Measurements from ENCODE around the gene MOG. TPM values are rescaled to one million over a fixed set of nuclear protein-coding genes. Genes with fewer than 3 reads are reported as not detected.

The MOG gene
- total RNA-seq, 2 experiments from 2014 or later = not detected

DNA sequence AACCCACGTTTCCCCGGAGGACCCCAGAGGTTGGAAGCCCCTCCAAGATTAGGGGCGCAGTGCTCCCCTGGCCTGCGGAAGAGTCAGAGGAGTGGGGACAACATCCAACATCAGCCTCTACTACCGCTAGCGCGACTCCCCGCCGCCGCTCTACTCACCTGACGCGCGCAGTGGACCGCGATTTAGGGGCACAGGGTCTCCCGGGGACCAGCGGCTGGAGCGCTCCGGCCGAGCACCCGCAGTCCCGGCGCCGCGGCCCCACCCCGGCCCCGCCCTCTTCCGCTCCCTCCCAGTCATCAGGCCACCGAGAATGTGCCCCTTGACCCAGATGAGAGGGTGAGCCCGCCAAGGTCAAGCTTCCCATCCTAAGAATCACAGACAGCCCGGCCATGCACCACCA is 24.0 kb downstream of the MOG start, which contains the start of gene ZFP57:
TSS of gene ZFP57 (minus strand) at position 249 of the 400 bp plus-strand sequence. CDS start 4,149 bp downstream, outside the sequence.
- Mint-ChIP-seq H3K27me3 (peaks cover 16% of the 10 kb centered on the region), H3K4me1 (ENCODE audit: low read depth) (peaks cover 9% of the 10 kb centered on the region), H3K9me3 (no peaks in the 10 kb centered on the region), H3K27ac (no peak within 1 kb of the TSS), H3K36me3 (ENCODE audit: low read depth) (no peaks in the 10 kb centered on the region), H3K4me3 (no peak within 1 kb of the TSS)
- Histone ChIP-seq H3K36me3 (ENCODE audit: insufficient read depth, low read length) (no peaks in the 10 kb centered on the region), H3K27ac (ENCODE audit: low read depth in 1 of 2, low read length in 2 of 2) (no peak within 1 kb of the TSS), H3K4me3 (ENCODE audit: low read length) (no peak within 1 kb of the TSS), H3K27me3 (ENCODE audit: control insufficient read depth in 1 of 2, insufficient read depth in 2 of 2, low read length in 2 of 2) (peaks cover 0 to 2% of the 10 kb centered on the region in 2 experiments), H3K4me1 (ENCODE audit: insufficient read depth, low read length) (peaks cover 15% of the 10 kb centered on the region), H3K9me3 (ENCODE audit: control insufficient read depth in 1 of 2, insufficient read depth in 1 of 2, low read length in 2 of 2) (peaks cover 0 to 9% of the 10 kb centered on the region in 2 experiments)
- no peak for ATAC-seq (ENCODE audit: poor library complexity)
- POLR2A ChIA-PET = no interaction called here
- intact Hi-C loops (cut with DNase I, micrococcal nuclease) = no loop called here
- no peak for DNase-seq
- TF ChIP-seq, protein P1, sequence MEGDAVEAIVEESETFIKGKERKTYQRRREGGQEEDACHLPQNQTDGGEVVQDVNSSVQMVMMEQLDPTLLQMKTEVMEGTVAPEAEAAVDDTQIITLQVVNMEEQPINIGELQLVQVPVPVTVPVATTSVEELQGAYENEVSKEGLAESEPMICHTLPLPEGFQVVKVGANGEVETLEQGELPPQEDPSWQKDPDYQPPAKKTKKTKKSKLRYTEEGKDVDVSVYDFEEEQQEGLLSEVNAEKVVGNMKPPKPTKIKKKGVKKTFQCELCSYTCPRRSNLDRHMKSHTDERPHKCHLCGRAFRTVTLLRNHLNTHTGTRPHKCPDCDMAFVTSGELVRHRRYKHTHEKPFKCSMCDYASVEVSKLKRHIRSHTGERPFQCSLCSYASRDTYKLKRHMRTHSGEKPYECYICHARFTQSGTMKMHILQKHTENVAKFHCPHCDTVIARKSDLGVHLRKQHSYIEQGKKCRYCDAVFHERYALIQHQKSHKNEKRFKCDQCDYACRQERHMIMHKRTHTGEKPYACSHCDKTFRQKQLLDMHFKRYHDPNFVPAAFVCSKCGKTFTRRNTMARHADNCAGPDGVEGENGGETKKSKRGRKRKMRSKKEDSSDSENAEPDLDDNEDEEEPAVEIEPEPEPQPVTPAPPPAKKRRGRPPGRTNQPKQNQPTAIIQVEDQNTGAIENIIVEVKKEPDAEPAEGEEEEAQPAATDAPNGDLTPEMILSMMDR (IDR thresholded peaks at IDR 0.05) = no peak
- CTCF ChIA-PET = no interaction called here

DNA sequence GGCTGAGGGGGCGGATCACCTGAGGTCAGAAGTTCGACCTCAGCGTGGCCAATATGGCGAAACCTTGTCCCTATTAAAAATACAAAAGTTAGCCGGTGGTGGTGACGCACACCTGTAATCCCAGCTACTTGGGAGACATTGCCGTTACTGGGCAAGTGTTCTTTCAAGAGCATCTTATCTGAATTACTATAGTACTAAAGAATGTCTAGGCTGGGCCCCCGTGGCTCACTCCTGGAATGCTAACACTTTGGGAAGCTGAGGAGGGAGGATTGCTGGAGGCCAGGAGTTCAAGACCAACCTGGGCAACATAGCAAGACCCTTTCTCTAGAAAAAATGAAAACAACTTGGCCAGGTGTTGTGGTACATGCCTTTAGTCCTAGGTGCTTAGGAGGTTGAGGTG is 24.9 kb downstream of the MOG start:
- H3K4me1 ChIP-seq (ENCODE audit: insufficient read depth, low read length) = peaks cover 11% of the 10 kb centered on the region
- H3K27me3 ChIP-seq (ENCODE audit: control insufficient read depth in 1 of 2, insufficient read depth in 2 of 2, low read length in 2 of 2) = peaks cover 0 to 2% of the 10 kb centered on the region in 2 experiments
- Mint-ChIP-seq H3K27me3 (peaks cover 16% of the 10 kb centered on the region), H3K9me3 (no peaks in the 10 kb centered on the region), H3K4me3 (no peak overlapping the region), H3K36me3 (ENCODE audit: low read depth) (no peaks in the 10 kb centered on the region), H3K4me1 (ENCODE audit: low read depth) (peaks cover 9% of the 10 kb centered on the region), H3K27ac (no peak overlapping the region)
- ChIA-PET POLR2A (no interaction called here), CTCF (interaction anchor here (0.7 kb wide), 1 partner anchor 28 kb away, joined by 3 read pairs; no protein-coding TSS in a partner anchor)
- no peak overlapping the region for H3K4me3 ChIP-seq (ENCODE audit: low read length)
- no peak for DNase-seq
- H3K36me3 ChIP-seq (ENCODE audit: insufficient read depth, low read length) = no peaks in the 10 kb centered on the region
- ATAC-seq (ENCODE audit: poor library complexity) = no peak
- TF ChIP-seq, protein P1 (IDR thresholded peaks at IDR 0.05) = no peak
- H3K9me3 ChIP-seq (ENCODE audit: control insufficient read depth in 1 of 2, insufficient read depth in 1 of 2, low read length in 2 of 2) = peaks cover 0 to 9% of the 10 kb centered on the region in 2 experiments
- intact Hi-C loops (cut with DNase I, micrococcal nuclease) = no loop called here
- no peak overlapping the region for H3K27ac ChIP-seq (ENCODE audit: low read depth in 1 of 2, low read length in 2 of 2)

DNA sequence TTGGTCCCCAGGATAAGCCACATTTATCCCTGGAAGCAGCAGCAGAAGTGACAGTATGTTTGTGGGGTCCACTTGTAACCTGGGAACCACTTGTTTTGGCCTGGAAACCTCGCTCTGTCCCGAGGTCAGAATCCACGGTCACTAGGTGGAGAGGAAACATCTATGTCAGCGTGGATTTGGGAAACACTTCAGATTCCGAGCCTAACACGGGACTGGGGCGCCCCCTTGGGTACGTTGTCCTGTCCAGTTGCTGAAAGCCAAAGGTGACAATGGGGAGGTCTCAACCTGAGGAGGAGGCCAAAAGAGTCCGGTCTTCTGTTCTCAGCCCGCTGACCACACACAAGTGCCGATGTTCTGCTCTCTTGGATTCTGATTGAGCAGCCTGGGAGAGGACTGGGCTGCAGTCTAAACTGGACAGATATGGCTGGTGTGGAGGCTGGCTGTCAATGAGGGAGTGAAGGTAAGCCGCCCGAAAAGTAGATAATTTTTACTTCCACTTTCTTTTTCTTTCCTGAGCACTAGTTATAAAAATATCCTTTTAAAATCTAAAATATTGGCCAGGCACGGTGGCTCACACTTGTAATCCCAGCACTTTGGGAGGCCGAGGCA is 28.9 kb downstream of the MOG start:
- ChIA-PET CTCF (interaction anchor here (1.2 kb wide), 1 partner anchor 36 kb away, joined by 3 read pairs; no protein-coding TSS in a partner anchor), POLR2A (no interaction called here)
- intact Hi-C loops (cut with DNase I, micrococcal nuclease) = no loop called here
- no peak overlapping the region for H3K27ac Mint-ChIP-seq
- no peaks in the 10 kb centered on the region for H3K9me3 Mint-ChIP-seq
- Histone ChIP-seq H3K4me1 (ENCODE audit: insufficient read depth, low read length) (peaks cover under 1% of the 10 kb centered on the region), H3K27me3 (ENCODE audit: control insufficient read depth in 1 of 2, insufficient read depth in 2 of 2, low read length in 2 of 2) (peaks cover 0 to 2% of the 10 kb centered on the region in 2 experiments), H3K36me3 (ENCODE audit: insufficient read depth, low read length) (no peaks in the 10 kb centered on the region), H3K4me3 (ENCODE audit: low read length) (no peak overlapping the region), H3K27ac (ENCODE audit: low read depth in 1 of 2, low read length in 2 of 2) (no peak overlapping the region), H3K9me3 (ENCODE audit: control insufficient read depth in 1 of 2, insufficient read depth in 1 of 2, low read length in 2 of 2) (no peaks in the 10 kb centered on the region)
- H3K4me1 Mint-ChIP-seq (ENCODE audit: low read depth) = peaks cover 4% of the 10 kb centered on the region
- DNase-seq (no peak), ATAC-seq (ENCODE audit: poor library complexity) (no peak)
- H3K4me3 Mint-ChIP-seq = no peak overlapping the region
- TF ChIP-seq, protein P1 (IDR thresholded peaks at IDR 0.05) = no peak
- no peaks in the 10 kb centered on the region for H3K36me3 Mint-ChIP-seq (ENCODE audit: low read depth)
- peaks cover 4% of the 10 kb centered on the region for H3K27me3 Mint-ChIP-seq

All from CD4-positive, alpha-beta T cell (primary cell).